Choroid plexus epithelial cell (primary cell): ENCODE data around the gene PPP2R1B.

Experiments
- DNase-seq: peaks from one replicate; pipeline ENCODE4 v3.0.0-alpha.2; 2010; ENCODE audit warnings: low read depth
- H3K4me3 ChIP-seq: 2 replicates; pipeline ENCODE4 v1.5.1; 2011; ENCODE audit warnings: low read depth, mild to moderate bottlenecking, control low read depth, low read length, moderate library complexity
- TF ChIP-seq, protein P1 (sequence below): conservative IDR thresholded peaks from 2 replicates; pipeline ENCODE4 v1.5.1; 2011; ENCODE audit warnings: low read depth, mild to moderate bottlenecking, control low read depth, inconsistent platforms, low read length, moderate library complexity

PPP2R1B gene

DNA sequence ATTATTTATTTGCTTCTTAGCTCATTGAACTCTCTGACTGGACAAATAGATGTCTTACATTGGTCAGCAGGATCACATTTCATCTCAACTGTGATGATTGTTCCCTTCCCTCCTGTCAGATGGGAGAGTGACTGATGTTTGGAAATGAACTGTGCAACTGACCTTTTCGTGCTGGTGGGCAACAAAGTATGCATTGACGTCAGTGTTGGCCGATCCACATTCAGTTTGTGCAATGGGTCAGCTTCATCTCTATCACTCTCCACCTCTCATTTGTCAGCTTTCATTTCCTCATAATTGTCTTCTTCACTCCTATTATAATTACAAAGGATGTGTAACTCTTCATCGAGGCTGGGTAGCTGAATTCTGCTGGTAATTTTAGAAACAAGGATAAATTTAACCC, 71.3 kb downstream of the PPP2R1B start:
- TF ChIP-seq, protein P1, sequence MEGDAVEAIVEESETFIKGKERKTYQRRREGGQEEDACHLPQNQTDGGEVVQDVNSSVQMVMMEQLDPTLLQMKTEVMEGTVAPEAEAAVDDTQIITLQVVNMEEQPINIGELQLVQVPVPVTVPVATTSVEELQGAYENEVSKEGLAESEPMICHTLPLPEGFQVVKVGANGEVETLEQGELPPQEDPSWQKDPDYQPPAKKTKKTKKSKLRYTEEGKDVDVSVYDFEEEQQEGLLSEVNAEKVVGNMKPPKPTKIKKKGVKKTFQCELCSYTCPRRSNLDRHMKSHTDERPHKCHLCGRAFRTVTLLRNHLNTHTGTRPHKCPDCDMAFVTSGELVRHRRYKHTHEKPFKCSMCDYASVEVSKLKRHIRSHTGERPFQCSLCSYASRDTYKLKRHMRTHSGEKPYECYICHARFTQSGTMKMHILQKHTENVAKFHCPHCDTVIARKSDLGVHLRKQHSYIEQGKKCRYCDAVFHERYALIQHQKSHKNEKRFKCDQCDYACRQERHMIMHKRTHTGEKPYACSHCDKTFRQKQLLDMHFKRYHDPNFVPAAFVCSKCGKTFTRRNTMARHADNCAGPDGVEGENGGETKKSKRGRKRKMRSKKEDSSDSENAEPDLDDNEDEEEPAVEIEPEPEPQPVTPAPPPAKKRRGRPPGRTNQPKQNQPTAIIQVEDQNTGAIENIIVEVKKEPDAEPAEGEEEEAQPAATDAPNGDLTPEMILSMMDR = no peak
- H3K4me3 ChIP-seq = no peak overlapping the region
- DNase-seq = peak; percentile 96

DNA sequence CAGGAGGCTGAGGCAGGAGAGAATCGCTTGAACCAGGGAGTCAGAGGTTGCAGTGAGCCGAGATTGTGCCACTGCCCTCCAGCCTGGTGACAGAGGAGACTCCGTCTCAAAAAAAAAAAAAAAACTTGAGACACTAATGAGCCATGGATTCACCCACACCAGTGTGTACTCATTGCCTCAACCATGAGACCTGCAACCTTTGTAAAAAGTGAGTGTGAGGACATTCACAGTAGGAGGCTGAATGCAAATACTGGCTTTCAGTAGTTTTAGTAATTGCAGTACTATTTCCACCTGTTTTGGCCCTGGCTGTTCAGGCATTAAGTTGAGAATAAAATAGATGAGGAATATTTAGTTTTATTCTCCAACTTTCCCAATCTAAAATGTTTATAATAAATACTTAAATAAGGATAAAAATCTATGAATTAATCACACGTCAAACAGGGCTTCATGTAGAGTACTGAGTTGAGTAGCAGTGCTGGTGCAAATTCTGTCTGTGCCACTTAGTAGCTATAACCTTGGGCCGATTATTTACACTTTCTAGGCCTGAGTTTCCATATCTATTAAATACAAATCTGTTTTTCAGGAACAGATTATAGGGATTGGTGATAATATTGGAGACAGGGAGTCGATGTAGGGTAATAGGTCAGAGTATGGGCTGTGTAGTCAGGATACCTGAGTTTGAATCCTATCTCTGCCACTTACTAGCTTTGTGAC, 72.8 kb downstream of the PPP2R1B start:
- H3K4me3 ChIP-seq = no peak overlapping the region
- peak; percentile 38 for DNase-seq
- TF ChIP-seq, protein P1 = no peak

DNA sequence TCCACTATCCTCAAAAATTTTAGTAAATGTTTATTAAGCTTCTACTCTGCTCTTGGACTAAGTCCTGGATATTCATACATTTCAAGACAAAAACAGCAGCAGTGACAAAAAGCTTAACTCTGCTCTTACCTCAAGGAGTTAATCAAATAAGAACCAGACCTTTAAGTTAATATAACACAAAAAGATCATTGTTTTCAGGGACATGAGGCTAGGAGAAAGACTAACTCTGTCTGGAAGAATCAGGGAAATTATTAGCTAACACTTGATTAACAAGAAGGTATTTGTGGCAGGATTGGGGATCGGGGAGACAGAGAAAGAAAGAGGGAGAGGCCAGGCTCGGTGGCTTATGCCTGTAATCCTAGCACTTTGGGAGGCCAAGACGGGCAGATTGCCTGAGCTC, 74.4 kb downstream of the PPP2R1B start:
- H3K4me3 ChIP-seq = no peak overlapping the region
- TF ChIP-seq, protein P1 = no peak
- no peak for DNase-seq

DNA sequence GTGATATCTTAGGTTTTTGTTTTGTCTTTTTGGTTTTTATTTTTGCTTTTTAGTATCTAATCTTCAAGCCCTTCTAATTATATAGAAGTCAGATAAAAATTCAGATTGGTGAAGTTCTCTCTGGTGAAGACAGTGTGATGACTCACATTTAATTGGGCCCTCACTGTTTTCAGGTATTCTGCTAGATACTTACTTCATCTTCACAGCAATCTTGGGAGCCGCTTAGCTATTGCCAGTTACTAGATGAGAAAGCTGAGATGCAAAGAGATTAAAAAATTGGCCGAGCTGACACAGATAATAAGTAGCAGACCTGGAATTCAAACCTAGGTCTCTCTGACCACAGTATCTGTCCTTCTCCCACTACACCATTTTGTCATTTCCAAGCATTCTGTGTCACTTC, 75.0 kb downstream of the PPP2R1B start:
- no peak overlapping the region for H3K4me3 ChIP-seq
- TF ChIP-seq, protein P1 = no peak
- no peak for DNase-seq

DNA sequence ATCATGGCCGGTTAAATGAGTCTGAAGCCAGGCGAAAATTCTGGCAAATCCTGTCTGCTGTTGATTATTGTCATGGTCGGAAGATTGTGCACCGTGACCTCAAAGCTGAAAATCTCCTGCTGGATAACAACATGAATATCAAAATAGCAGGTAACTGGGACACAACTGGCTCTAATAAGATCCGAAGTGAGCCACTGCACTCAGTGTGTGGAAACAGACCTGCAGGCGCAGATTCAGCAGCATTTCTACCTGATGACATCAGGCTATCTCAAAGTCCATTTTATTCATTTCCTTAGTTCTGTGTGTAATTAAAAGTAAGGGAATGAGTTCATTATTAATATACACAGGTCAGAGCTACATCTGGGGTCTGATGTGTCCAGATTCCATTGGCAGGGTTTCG, 78.2 kb downstream of the PPP2R1B start:
- TF ChIP-seq, protein P1 = no peak
- DNase-seq = no peak
- H3K4me3 ChIP-seq = no peak overlapping the region

DNA sequence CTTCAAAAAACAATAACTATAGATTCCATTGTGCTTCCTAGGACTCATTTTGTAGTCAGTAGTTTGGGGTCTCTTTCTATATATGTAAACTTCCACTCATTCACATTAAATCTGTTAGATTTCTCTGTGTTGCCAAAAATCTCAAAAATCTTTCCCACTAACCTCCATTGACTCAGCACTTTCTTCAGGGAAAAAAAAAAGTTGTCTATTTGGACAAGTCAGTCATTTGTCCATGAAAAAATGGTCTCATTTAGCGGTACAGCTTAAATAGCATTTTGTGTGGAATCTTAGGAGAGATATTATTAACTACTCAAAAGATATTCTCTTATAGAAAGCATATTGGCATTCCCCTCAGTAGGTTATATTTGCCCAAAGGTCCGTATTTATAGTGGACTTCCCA, 81.9 kb downstream of the PPP2R1B start:
- TF ChIP-seq, protein P1 = no peak
- no peak for DNase-seq
- H3K4me3 ChIP-seq = no peak overlapping the region

DNA sequence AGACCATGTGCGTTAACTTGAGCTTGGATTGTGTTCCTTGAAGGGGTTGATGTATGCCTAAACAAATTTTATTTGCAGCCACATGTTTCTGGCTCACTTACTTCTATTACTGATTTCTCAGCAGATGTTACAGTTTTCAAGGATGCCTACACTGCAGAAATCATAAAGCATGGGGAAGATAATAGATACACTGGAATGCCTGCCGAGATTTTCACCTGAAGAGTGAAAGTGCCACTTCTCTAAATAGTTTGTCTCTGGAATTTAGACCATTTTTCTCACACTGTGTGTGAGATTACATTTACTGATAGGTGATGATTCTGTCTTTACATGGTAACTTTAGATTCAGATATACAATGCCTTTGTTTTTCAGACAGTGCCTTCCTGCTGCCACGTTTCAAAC, 82.4 kb downstream of the PPP2R1B start:
- no peak for DNase-seq
- TF ChIP-seq, protein P1 = no peak
- no peak overlapping the region for H3K4me3 ChIP-seq
